K562 (cell line): ENCODE measurements around the gene CLDN34.

Experiments
- PCBP2 ChIP-seq: fragments of 200-400 bp; formaldehyde crosslinking; IDR thresholded peaks from 2 replicates; pipeline ENCODE4 v1.6.1; 2018; ENCODE audit warnings: low read length, low read depth, mild to moderate bottlenecking, moderate library complexity; ENCODE audit not compliant: poor library complexity, severe bottlenecking
- PRDM10 ChIP-seq: fragments of 450-650 bp; IDR thresholded peaks from 2 replicates; pipeline ENCODE4 v1.6.1; 2018; ENCODE audit not compliant: partially characterized antibody
- SAP30 ChIP-seq: fragments of 200-600 bp; sonication (generic); IDR thresholded peaks from 2 replicates; pipeline ENCODE4 v1.6.1; 2012; ENCODE audit warnings: borderline replicate concordance, low read depth, mild to moderate bottlenecking, moderate library complexity, low read length, control low read depth, inconsistent platforms; ENCODE audit not compliant: insufficient read depth, poor library complexity, severe bottlenecking
- ZFP91 ChIP-seq: sonication (generic); formaldehyde crosslinking; IDR thresholded peaks from 2 replicates; pipeline ENCODE4 v1.8.0; 2022; ENCODE audit warnings: mild to moderate bottlenecking, missing genetic modification reagents
- ZNF3 ChIP-seq: fragments of 250-450 bp; sonication (Bioruptor Pico); IDR thresholded peaks from 2 replicates; pipeline ENCODE4 v1.5.0; 2021; ENCODE audit warnings: mild to moderate bottlenecking, moderate library complexity

- TF ChIP-seq SAP30 (no peak), PRDM10 (no peak), ZNF3 (CRISPR knock-in tag) (no peak), ZFP91 (no peak), PCBP2 (no peak)
Observed at GRCh38 chrX:9958183-9958582, 9.0 kb upstream of the CLDN34 start.
